ENCODE measurements around the gene CHRM5.
"Not testable (repeated sequence)": the region's sequence is repeated elsewhere in the genome, so short reads cannot be mapped to it uniquely, and the experiment has no call there.

Gene CHRM5

DNA sequence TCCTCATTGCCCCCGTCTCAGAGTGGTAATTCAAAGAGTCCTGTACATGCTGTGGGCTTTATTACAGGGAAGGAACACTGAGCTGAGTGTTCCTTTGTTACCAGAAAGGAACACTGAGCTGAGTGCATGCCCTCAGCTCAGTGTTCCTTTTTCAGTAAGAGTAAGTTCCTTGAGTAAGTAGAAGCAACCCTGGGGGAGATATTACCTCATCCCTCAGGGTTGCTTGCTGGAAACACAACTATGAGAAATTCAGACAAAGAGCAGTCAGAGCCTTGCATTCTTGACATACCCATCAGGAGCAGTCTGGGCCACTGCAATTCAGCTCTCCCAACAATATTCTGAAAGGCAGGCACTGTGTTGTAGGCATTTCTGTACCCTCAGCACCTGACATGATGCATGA lies 17.0 kb downstream of the CHRM5 start:
- intact Hi-C loops (cut with DNase I) = no loop called here

DNA sequence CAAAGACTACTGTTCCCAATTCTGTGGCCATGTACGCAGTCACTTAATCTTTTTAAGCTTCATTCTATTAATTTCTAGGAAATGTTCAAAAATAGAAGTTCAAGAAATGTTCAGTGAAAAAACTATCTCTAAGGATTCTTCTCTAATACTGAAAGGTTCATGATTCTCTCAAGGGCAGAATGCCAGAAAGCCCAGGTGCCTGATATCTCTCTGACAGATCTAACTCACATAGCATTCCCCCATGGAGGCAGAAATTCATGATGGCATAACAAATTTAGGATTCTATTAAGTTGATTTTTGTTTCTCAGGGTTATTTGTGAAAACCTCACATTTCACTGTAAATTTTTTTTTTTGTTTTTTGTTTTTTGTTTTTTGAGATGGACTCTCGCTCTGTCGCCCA lies 17.5 kb downstream of the CHRM5 start:
- intact Hi-C loops (cut with DNase I) = no loop called here

More for the DNA sequence above, 17.0 kb downstream of the CHRM5 start:
- DNase-seq = peak in 4 of 42 donors; percentile 21 to 45 (median 32)

DNA sequence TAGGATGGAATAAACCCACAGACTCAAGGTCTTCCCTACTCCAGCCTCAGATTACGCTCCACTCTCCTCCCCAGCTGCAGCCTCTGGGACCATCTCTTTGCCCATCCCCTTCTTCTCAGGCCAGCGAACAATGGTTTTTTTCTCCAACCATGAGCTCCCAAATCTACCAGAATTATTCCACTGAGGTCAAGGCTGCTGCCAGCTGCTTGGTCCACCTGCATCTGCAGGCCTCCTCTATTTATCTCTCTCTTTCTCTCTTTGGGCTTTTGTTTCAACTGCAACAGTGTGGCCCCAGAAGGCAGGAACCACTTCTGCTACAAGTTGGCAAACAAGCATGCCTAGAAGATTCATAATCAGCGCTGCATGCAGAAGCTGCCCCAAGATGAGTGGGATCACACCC lies 19.1 kb downstream of the CHRM5 start:
- intact Hi-C loops (cut with DNase I) = no loop called here
- peak in 5 of 42 donors; percentile 2 to 75 (median 33) for DNase-seq

More for the DNA sequence above, 17.5 kb downstream of the CHRM5 start:
- DNase-seq = no peak

DNA sequence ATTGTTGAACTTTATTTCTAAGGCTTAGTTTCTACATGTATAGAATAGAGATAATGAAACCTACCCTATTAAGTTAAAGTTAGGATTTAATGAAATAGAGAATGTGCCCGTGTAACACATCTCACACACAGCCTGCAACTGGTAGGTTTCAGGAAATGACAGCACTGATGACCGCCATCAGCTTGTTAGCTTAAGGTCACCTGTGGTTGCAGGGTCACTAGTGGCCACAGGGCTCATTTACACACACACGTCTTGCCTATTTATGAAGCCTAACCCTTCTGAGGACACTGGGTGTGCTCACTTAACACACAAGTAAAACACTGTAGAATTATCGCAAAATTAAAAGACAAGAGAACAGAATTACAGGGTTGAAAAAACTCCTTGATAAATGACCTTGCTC lies 20.1 kb downstream of the CHRM5 start:
- intact Hi-C loops (cut with DNase I) = no loop called here

DNA sequence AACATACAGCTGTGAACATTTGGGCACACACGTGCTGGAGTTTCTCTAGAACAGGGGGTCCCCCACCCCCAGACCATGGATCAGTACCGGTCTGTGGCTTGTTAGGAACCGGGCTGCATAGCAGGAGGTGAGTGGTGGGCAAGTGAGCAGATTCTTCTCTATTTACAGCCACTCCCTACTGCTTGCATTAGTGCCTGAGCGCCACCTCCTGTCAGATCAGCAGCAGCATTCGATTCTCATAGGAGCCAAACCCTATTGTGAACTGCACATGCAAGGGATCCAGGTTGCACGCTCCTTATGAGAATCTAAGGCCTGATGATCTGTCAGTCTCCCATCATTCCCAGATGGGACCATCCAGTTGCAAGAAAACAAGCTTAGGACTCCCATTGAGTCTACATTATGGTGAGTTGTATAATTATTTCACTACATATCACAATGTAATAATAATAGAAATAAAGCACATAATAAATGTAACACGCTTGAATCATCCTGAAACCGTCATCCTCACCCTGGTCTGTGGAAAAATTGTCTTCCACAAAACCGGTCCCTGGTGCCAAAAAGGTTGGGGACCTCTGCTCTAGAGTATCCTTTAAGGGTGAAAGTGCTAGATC lies 25.8 kb downstream of the CHRM5 start:
- DNase-seq = peak in 16 of 42 donors; percentile 10 to 84 (median 41)

More for the DNA sequence above, 20.1 kb downstream of the CHRM5 start:
- no peak for DNase-seq

DNA sequence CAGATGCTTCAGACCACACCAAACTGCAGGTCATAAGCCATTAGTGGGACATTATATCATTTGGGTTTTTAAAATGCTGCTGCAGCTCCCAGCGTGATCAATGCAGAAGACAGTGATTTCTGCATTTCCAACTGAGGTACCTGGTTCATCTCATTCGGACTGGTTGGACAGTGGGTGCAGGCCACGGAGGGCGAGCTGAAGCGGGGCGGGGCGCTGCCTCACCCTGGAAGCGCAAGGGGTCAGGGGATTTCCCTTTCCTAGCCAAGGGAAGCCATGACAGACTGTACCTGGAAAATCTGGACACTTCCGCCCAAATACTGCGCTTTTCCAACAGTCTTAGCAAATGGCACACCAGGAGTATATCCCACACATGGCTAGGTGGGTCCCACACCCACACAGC lies 27.4 kb downstream of the CHRM5 start:
- intact Hi-C loops (cut with DNase I); DNase-seq: not testable (repeated sequence)

More for the DNA sequence above, 25.8 kb downstream of the CHRM5 start:
- intact Hi-C loops (cut with DNase I) = no loop called here

DNA sequence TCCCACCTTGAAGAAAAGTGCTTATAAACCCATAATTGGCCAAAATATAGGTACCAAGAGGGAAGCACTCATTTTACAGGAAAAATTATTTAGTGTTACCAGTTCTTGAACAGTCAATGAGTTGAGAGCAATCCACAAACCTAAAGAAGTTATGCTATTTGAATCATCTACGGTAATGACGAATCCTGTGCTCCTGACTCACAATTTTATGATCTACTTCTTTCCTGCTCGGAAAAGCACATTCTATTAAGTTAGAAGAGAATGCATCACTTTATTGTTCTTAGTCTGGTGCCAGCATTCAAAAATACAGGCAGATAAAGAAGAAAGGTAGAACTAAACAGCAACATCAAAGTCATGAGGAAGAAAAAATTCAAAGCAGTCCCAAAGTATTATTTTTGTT lies 33.2 kb downstream of the CHRM5 start:
- intact Hi-C loops (cut with DNase I) = no loop called here
- DNase-seq = no peak

DNA sequence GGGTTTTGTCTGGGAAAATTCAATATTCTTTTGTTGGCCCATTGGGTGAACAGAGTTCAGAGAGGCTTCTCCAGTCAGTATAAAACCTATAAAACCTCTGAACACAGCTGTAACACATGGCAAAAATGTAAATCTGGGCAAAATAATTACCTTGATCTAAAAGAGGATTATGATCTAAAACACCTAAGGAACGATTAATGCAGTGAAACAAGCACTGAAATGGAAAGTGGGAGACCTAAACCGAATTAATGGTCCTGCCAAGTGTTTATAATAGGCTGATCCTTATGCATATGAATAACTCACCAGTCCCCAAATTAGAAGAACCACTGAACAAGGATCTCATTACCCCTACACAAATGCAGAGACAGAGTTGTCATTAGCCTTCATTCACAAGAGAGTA lies 38.1 kb downstream of the CHRM5 start:
- intact Hi-C loops (cut with DNase I) = no loop called here
- DNase-seq = no peak

DNA sequence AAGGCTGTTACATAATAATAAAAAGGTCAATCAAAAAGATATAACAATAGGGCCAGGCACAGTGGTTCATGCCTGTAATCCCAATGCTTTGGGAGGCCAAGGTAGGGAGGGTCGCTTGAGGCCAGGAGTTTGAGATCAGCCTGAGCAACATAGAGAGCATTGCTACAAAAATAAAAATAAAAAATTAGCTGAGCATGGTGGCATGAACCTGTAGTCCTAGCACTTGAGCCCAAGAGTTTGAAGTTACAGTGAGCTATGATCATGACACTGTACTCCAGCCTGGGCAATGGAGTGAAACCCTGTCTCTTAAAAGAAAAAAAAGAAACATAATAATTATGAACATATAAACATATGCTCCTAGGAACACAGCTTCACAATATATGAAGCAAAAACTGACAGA lies 41.4 kb downstream of the CHRM5 start:
- intact Hi-C loops (cut with DNase I) = no loop called here
- DNase-seq = no peak

DNA sequence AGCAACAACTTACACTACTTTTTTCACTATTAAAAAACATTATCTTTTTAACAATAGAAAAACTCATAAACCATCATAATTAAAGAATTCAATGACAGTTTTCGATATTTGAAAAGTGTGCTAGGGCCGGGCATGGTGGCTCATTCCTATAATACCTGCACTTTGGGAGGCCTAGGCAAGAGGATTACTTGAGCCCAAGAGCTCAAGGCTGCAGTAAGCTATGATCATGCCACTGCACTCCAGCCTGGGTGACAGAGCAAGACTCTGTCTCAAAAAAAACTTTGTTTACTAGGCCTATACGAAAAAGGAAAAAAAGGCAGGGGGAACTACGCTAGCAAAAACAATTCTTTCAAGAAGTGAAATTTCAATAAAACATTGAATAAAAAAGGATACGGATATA lies 42.6 kb downstream of the CHRM5 start:
- no peak for DNase-seq
- intact Hi-C loops (cut with DNase I) = no loop called here

DNA sequence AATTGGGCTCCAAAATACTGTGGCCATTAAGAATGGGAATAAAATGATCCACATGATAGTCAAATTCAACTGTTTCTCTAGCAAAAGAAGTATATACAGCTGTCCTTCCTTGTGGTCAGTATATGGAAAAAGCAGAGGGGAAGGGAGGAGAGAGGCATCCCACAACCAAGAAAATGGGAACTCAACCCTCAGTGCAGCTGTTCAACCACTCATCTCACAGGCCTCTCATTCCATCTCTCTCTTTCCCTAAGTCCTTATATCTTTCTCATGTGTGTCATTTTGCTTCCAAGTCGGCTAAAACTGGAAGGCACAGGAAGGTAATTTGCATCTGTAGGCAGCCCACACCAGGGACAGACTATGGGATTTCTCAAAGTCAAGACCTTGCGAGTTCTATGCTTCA lies 43.2 kb downstream of the CHRM5 start:
- DNase-seq = no peak
- intact Hi-C loops (cut with DNase I) = no loop called here

DNA sequence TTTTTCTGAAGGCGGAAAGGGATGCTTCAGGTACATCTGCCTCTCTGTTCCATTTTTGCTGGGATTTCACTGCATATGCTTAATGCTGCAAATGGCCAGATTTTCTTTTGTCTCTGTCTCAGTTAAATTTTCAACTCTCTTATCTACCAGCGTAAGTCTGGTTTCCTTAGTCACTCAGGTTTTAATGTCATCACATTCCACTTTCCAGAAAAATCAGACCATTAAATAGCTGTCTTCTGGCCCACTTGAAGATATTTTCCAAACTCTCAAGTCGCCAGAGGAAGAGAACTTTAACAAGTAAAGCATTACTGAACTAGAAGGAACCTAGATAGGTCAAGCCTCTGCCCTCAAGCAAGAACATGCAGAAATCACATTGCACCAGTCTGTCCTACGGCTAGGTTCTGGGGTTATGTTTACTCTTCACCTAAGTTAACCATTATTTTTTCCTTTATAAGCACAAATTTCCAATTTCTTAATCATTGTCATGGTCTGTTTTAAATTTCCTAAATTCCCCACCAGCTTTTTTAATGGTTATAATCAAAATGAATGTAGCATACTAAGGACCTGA lies 44.2 kb downstream of the CHRM5 start:
- intact Hi-C loops (cut with DNase I) = no loop called here
- DNase-seq = no peak

DNA sequence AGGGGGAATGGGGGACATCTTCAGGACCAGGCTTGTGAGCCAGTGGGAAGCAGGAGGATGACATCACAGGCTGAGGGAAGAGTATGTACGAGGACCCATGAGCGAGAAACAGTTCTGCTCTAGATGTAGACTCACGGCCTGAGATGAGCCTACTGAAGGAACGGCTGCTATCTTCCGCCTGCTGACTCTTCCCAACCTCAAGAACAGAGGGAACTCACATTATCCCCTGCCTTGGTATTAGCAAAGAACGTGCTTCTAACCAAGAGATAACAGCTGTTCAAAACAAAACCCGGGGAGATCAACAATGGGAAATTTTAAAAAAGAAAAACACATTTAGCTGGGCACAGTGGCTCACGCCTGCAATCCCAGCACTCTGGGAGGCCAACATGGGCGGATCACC lies 45.4 kb downstream of the CHRM5 start:
- intact Hi-C loops (cut with DNase I) = no loop called here
- DNase-seq = no peak

DNA sequence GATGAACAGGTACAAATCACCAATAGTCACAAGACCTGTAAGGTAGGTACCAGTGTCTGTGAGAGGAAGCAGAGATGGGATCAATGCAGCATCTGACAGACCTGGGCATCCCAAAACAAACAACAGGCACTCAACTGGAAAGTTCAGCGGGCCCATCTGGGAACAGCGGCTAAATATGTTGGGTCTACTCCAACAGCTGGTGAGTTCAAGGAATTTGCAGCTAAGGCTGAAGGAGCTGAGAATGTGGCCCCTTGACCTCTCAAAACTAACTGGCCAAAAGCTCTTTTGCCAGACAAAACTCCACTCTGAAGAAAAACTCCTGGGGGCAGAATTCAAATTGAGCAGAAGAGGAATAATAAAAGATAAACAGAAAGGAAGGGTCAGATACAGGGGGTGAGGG lies 46.3 kb downstream of the CHRM5 start:
- intact Hi-C loops (cut with DNase I) = no loop called here
- DNase-seq = no peak

DNA sequence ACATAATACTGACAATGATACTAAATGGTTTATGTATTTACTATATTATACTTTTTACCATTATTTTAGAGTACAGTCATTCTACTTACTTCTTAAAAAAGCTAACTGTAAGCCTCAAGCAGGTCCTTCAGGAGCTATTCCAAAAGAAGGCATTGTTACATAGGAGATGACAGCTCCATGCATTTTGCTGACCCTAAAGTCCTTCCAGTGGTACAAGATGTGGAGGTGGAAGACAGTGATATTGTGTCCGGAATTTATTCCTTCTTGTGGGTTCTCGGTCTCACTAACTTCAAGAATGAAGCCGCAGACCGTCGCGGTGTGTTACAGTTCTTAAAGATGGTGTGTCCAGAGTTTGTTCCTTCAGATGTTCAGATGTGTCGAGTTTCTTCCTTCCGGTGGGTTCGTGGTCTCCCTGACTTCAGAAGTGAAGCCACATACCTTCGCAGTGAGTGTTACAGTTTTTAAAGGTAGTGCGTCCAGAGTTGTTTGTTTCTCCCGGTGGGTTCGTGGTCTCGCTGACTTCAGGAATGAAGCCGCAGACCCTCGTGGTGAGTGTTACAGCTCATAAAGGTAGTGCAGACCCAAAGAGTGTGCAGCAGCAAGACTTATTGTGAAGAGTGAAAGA lies 49.8 kb downstream of the CHRM5 start:
- no peak for DNase-seq
- intact Hi-C loops (cut with DNase I) = no loop called here

DNA sequence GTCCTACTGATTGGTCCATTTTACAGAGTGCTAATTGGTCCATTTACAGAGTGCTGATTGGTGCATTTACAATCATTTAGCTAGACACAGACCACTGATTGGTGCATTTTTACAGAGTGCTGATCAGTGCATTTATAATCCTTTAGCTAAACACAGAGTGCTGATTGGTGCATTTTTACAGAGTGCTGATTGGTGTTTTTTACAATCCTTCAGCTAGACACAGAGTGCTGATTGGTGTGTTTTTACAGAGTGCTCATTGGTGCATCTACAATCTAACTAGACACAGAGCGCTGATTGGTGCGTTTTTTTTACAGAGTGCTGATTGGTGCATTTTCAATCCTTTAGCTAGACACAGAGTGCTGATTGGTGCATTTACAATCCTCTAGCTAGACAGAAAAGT lies 50.4 kb downstream of the CHRM5 start:
- intact Hi-C loops (cut with DNase I) = not testable (repeated sequence)

DNA sequence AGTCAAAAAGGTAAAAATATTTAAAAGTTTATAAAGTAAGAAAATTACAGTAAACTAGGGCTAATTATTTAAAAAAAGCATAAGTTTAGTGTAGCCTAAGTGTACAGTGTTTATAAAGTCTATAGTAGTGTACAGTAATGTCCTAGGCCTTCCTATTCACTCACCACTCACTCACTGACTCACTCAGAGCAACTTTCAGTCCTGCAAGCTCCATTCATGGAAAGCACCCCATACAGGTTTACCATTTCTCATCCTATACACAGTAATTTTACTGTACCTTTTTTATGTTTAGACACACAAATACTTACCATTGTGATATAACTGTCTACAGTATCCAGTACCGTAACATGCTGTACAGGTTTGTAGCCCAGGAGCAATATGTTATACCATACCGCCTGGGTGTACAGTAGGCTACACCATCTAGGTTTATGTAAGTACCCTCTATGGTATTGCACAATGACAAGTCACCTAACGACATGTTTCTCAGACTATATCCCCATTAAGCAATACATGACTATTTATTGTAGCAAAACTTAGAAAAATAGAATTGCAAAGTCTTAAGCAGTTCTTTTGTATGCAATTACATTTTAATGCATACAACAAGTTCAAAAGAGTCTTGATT lies 51.2 kb downstream of the CHRM5 start:
- no peak for DNase-seq
- intact Hi-C loops (cut with DNase I) = no loop called here

More for the DNA sequence above, 50.4 kb downstream of the CHRM5 start:
- not testable (repeated sequence) for DNase-seq

DNA sequence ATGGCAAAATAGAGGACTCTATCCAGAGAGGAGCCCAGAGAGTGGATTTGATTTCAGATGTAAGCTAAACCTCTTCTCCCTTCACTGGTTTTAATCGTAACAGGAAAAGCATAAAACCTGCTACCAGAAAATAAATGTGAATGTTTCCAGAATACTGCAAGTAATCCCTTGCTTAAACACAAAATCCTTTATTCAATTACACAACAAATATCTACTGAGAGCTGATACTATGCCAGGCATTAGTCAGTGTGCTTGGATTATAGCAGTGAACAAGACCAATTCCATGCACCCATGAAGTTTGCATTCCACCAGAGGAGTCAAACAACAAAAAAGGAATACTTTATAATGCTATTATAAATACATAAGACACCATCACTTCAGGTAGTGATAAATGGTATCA lies 55.6 kb downstream of the CHRM5 start:
- intact Hi-C loops (cut with DNase I) = no loop called here
- DNase-seq = no peak

DNA sequence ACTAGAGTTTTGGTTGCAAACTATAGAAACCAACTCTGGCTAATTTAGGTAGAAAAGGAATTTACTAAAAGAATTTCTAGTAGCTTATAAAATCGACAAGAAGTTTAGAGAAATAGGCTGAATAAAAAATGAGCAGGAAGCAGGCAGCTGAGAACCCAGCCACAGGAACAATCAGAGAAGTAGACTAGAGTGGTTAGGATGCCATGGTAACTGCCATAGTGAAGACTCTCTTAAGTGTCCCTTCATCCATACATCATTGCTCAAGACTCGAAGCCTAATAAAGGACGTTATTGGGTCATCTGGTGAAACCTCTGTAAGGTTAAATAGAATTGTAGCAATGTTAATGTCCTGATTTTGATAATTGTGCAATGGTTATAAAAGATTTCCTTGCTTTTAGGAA lies 57.0 kb downstream of the CHRM5 start:
- DNase-seq = no peak
- intact Hi-C loops (cut with DNase I) = no loop called here

DNA sequence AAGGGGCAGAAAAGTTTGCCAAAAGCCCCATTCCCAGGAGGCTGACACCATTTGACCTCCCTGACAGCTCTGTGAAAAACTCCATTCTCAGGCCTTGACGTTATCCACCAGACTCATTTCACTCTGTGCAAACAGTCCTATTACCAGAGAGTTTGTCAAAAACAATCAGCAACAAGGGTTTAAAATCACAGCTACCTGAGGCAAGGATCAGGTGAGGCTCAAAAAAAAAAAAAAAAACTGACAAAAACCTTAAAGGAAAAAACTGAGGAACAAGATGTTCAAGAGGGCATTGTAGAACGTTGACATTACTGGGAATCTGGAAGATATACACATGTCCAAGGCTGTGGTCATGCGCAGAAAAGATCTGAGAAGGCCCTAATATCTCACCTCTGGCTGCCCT lies 59.3 kb downstream of the CHRM5 start:
- DNase-seq = no peak
- intact Hi-C loops (cut with DNase I) = no loop called here
